Gastrocnemius medialis (tissue), 4 donors: ENCODE results near the gene DPYD.

Source experiments
- CTCF ChIP-seq, 5 experiments: fragments of 450-650 bp in 3 of 5; fragments of 200-600 bp in 2 of 5; sonication (generic) in 2 of 5; IDR thresholded peaks in 4 of 5; conservative IDR thresholded peaks in 1 of 5; 1 replicate in 4 of 5; 2 replicates in 1 of 5; pipeline ENCODE4 v1.5.1; 2016 to 2019; ENCODE audit warnings: antibody characterized with exemption in 5 of 5, mild to moderate bottlenecking in 3 of 5, moderate library complexity in 3 of 5
- POLR2A ChIP-seq, 2 donors: fragments of 450-650 bp; IDR thresholded peaks; one replicate each; pipeline ENCODE4 v1.6.1; 2017; ENCODE audit warnings: antibody characterized with exemption in 2 of 2, mild to moderate bottlenecking in 2 of 2, moderate library complexity in 2 of 2

GRCh38 chr1:97135972-97136371 is 784.9 kb downstream of the DPYD start:
- no peak for TF ChIP-seq CTCF (IDR thresholded peaks at IDR 0.05 in 4 of 5, conservative IDR thresholded peaks at IDR 0.05 in 1 of 5)
- no peak for TF ChIP-seq POLR2A (IDR thresholded peaks at IDR 0.05)
